ENCODE results near the gene GPATCH1. TPM values are rescaled to one million over a fixed set of nuclear protein-coding genes. Genes with fewer than 3 reads are reported as not detected.

Gene GPATCH1
- total and polyA plus RNA-seq, 9 of the 15 experiments (the other 6 are each of a cell fraction or from before 2014, with no cell fraction given), result 3.7 to 9.7 (median 7.7) TPM

GRCh38 chr19:33176670-33177416, 95.9 kb downstream of the GPATCH1 start (continued):
- TF ChIP-seq GTF3C2 (IDR thresholded peaks at IDR 0.05; ENCODE audit: borderline replicate concordance, extremely low read depth, insufficient read length) (peak; percentile 88), TBP (optimal IDR thresholded peaks at IDR 0.05; ENCODE audit: low read depth, low read length) (peak; percentile 99), ESRRA (IDR thresholded peaks at IDR 0.05; ENCODE audit: borderline replicate concordance, low read depth) (0 out of 2 replicates have a peak, but pooled peaks have one; percentile 14), TBL1XR1 (IDR thresholded peaks at IDR 0.05; ENCODE audit: low read length in 2 of 2) (peak; percentile 26 to 96; a peak in 2 of 4 replicates), ZNF695 (CRISPR knock-in tag; IDR thresholded peaks at IDR 0.05) (no peak), RFX1 (IDR thresholded peaks at IDR 0.05) (peak; percentile 93), BRD4 (IDR thresholded peaks at IDR 0.05) (peak; percentile 67; the same call in 1 of the 2 replicates), CLOCK (CRISPR knock-in tag; IDR thresholded peaks at IDR 0.05; ENCODE audit: borderline replicate concordance) (no peak), EP300 (IDR thresholded peaks at IDR 0.05; ENCODE audit: low read length) (peak; percentile 85)

Data from K562 (cell line).